Sigmoid colon (tissue), 7 donors: Measurements from ENCODE around the gene ZNF544. TPM values are rescaled to one million over a fixed set of nuclear protein-coding genes. Genes with fewer than 3 reads are reported as not detected.

Experiments used
- DNase-seq: peaks from one replicate; pipeline ENCODE4 v3.0.0-alpha.2; 2019
- H3K27ac ChIP-seq, 4 donors: fragments of 200-600 bp; sonication (generic); one replicate each; pipeline ENCODE4 v1.5.1; 2016 to 2019; ENCODE audit warnings: mild to moderate bottlenecking in 1 of 4
- H3K27me3 ChIP-seq, 3 donors: fragments of 200-600 bp; sonication (generic); one replicate each; pipeline ENCODE4 v1.5.1; 2019; ENCODE audit warnings: mild to moderate bottlenecking in 1 of 3
- H3K36me3 ChIP-seq, 4 donors: fragments of 200-600 bp; sonication (generic); one replicate each; pipeline ENCODE4 v1.5.1; 2016 to 2019
- H3K4me1 ChIP-seq, 4 donors: fragments of 200-600 bp; sonication (generic); one replicate each; pipeline ENCODE4 v1.5.1; 2017 to 2019
- H3K4me3 ChIP-seq, 4 donors: fragments of 200-600 bp; sonication (generic); one replicate each; pipeline ENCODE4 v1.5.1; 2017 to 2019; ENCODE audit warnings: mild to moderate bottlenecking in 2 of 4, moderate library complexity in 1 of 4
- H3K9me3 ChIP-seq, 4 donors: fragments of 200-600 bp in 3 of 4; sonication (generic) in 3 of 4; one replicate each; pipeline versions ENCODE4 v1.5.1 to v1.6.1; 2013 to 2019
- EP300 ChIP-seq, 4 donors: sonication (generic); formaldehyde crosslinking; IDR thresholded peaks; one replicate each; pipeline ENCODE4 v1.6.1; 2017; ENCODE audit warnings: antibody characterized with exemption in 4 of 4
- POLR2A ChIP-seq, 2 donors: fragments of 450-650 bp; IDR thresholded peaks; one replicate each; pipeline ENCODE4 v1.6.1; 2016; ENCODE audit warnings: antibody characterized with exemption in 2 of 2, mild to moderate bottlenecking in 2 of 2, moderate library complexity in 2 of 2
- POLR2AphosphoS5 ChIP-seq, 4 donors: sonication (generic); formaldehyde crosslinking; IDR thresholded peaks; one replicate each; pipeline ENCODE4 v1.6.1; 2017; ENCODE audit warnings: antibody characterized with exemption in 4 of 4
- WGBS, 2 donors: extraction: QIAGEN DNeasy Blood & Tissue Kit; methylation state at CpG; one replicate each; pipeline ENCODE4 v1.1.7; 2013; 5-methylcytosine and 5-hydroxymethylcytosine counted together
- intact Hi-C: fragments of 100-400 bp; cut with DNase I; formaldehyde crosslinking; loops from one replicate; pipeline ENCODE4 v1.15.1; 2023
- polyA plus RNA-seq, 3 donors: library from polyadenylated mRNA; stranded (reverse); fragments of 200-250 nt; gene quantifications; one replicate each; pipeline ENCODE4 v1.2.3, GENCODE V29; 2013
- total RNA-seq, 4 donors: library from RNA; depleted of rRNA; stranded (reverse); fragments of >200 nt; gene quantifications; one replicate each; pipeline ENCODE4 v1.1.0, GENCODE V29; 2016
- TF ChIP-seq, protein P1 (sequence below), 4 experiments: fragments of 450-650 bp in 3 of 4; fragments of 200-600 bp in 1 of 4; IDR thresholded peaks; one replicate each; pipeline ENCODE4 v1.5.1; 2016 to 2019; ENCODE audit warnings: antibody characterized with exemption in 4 of 4, mild to moderate bottlenecking in 3 of 4, moderate library complexity in 2 of 4
- donor health status: healthy with polysubstance abuse.
- donor health status: Bipolar disorder and iron deficiency.
- donor health status: healthy.

The ZNF544 gene
- total and polyA plus RNA-seq, 7 donors: 16.4 to 45.1 (median 28.6) TPM

- Histone ChIP-seq H3K4me3 (no peak overlapping the region), H3K27ac (no peak overlapping the region), H3K36me3 (peaks cover 21 to 100% (median 83%) of the 10 kb centered on the region in 4 donors), H3K4me1 (no peaks in the 10 kb centered on the region), H3K9me3 (peaks cover 95 to 97% (median 96%) of the 10 kb centered on the region in 4 donors), H3K27me3 (no peaks in the 10 kb centered on the region)
- TF ChIP-seq POLR2AphosphoS5 (IDR thresholded peaks at IDR 0.05): no peak
- intact Hi-C loops: no loop called here
- WGBS, 2 donors: 95 to 98% methylated on average over 3 of the region's 3 CpGs
- DNase-seq: no peak
Measured at GRCh38 chr19:58261600-58261967, 32.9 kb downstream of the ZNF544 start.

DNA sequence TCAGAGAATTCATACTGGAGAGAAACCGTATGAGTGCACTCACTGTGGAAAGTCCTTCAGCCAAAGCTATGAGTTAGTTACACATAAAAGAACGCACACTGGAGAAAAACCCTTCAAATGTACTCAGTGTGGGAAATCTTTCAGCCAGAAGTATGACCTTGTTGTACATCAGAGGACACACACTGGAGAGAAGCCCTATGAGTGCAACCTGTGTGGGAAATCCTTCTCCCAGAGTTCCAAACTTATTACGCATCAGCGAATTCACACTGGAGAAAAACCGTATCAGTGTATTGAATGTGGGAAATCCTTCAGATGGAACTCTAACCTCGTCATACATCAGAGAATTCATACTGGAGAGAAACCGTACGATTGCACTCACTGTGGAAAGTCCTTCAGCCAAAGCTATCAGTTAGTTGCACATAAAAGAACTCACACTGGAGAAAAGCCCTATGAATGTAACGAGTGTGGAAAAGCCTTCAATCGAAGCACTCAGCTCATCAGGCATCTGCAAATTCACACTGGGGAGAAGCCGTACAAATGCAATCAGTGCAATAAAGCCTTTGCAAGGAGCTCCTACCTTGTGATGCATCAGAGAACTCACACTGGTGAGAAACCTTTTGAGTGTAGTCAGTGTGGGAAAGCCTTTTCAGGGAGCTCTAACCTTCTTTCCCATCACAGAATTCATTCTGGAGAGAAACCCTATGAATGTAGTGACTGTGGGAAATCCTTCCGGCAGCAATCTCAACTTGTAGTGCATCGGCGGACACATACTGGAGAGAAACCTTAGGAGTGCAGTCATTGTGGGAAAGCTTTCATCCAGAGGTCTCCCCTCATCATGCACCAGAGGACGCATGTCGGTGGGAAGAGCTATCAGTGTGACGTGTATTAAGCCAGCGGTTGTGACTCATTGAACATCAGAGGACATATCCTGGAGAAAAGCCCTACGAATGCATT, 33.5 kb downstream of the ZNF544 start:
- no peak for DNase-seq
- Histone ChIP-seq H3K27ac (no peak overlapping the region), H3K9me3 (peaks cover 96 to 99% (median 97%) of the 10 kb centered on the region in 4 donors), H3K4me3 (no peak overlapping the region), H3K36me3 (peaks cover 21 to 100% (median 78%) of the 10 kb centered on the region in 4 donors), H3K27me3 (no peaks in the 10 kb centered on the region), H3K4me1 (no peaks in the 10 kb centered on the region)
- intact Hi-C loops: no loop called here
- TF ChIP-seq EP300 (IDR thresholded peaks at IDR 0.05): no peak
- TF ChIP-seq POLR2A (IDR thresholded peaks at IDR 0.05): no peak
- no peak for TF ChIP-seq POLR2AphosphoS5 (IDR thresholded peaks at IDR 0.05)
- TF ChIP-seq, protein P1, sequence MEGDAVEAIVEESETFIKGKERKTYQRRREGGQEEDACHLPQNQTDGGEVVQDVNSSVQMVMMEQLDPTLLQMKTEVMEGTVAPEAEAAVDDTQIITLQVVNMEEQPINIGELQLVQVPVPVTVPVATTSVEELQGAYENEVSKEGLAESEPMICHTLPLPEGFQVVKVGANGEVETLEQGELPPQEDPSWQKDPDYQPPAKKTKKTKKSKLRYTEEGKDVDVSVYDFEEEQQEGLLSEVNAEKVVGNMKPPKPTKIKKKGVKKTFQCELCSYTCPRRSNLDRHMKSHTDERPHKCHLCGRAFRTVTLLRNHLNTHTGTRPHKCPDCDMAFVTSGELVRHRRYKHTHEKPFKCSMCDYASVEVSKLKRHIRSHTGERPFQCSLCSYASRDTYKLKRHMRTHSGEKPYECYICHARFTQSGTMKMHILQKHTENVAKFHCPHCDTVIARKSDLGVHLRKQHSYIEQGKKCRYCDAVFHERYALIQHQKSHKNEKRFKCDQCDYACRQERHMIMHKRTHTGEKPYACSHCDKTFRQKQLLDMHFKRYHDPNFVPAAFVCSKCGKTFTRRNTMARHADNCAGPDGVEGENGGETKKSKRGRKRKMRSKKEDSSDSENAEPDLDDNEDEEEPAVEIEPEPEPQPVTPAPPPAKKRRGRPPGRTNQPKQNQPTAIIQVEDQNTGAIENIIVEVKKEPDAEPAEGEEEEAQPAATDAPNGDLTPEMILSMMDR (IDR thresholded peaks at IDR 0.05): no peak
- WGBS, 2 donors: 98% methylated on average over 19 of the region's 19 CpGs

DNA sequence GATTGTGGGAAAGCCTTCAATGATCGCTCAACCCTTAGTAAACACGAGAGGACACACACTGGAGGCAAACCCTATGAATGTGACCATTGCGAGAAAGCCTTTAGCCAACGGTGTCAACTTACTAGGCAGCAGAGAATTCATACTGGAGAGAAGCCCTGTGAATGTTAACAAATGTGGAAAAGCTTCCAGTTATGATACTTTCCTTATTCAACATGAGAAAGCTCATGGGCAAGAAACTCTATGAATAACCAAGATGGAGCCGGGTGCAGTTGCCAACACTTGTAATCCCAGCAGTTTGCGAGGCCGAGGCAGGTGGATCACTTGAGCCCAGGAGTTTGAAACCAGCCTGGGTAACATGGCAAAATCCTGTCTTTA, 34.2 kb downstream of the ZNF544 start:
- TF ChIP-seq POLR2A (IDR thresholded peaks at IDR 0.05) (no peak), EP300 (IDR thresholded peaks at IDR 0.05) (no peak), POLR2AphosphoS5 (IDR thresholded peaks at IDR 0.05) (no peak)
- TF ChIP-seq, protein P1 (IDR thresholded peaks at IDR 0.05): no peak
- no peak overlapping the region for H3K4me3 ChIP-seq
- peaks cover 93 to 97% (median 95%) of the 10 kb centered on the region in 4 donors for H3K9me3 ChIP-seq
- H3K4me1 ChIP-seq: no peaks in the 10 kb centered on the region
- no peak overlapping the region for H3K27ac ChIP-seq
- peaks cover 21 to 95% (median 72%) of the 10 kb centered on the region in 4 donors for H3K36me3 ChIP-seq
- WGBS, 2 donors: 97 to 98% methylated on average over 7 of the region's 7 CpGs
- DNase-seq: no peak
- H3K27me3 ChIP-seq: no peaks in the 10 kb centered on the region
- intact Hi-C loops: no loop called here

DNA sequence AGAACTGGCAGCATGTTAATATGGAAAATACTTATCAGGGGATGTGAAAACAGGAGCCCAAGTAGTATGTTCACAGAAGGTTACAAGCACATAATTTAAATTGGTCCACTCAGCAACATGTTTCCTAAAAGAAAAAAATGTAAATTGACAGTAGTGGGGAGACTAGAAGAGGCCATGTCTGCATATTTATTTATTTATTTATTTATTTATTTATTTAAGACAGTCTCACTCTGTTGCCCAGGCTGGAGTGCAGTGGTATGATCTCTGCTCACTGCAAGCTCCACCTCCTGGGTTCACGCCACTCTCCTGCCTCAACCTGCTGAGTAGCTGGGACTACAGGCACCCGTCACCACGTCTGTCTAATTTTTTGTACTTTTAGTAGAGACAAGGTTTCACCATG, 36.4 kb downstream of the ZNF544 start:
- 98% methylated on average over 3 of the region's 3 CpGs for WGBS, 2 donors
- H3K4me1 ChIP-seq: no peaks in the 10 kb centered on the region
- intact Hi-C loops: no loop called here
- DNase-seq: no peak
- peaks cover 85 to 93% (median 87%) of the 10 kb centered on the region in 4 donors for H3K9me3 ChIP-seq
- no peak overlapping the region for H3K27ac ChIP-seq
- H3K27me3 ChIP-seq: no peaks in the 10 kb centered on the region
- H3K36me3 ChIP-seq: peaks cover 4 to 85% (median 50%) of the 10 kb centered on the region in 4 donors
- no peak overlapping the region for H3K4me3 ChIP-seq
- TF ChIP-seq POLR2A (IDR thresholded peaks at IDR 0.05): no peak
- no peak for TF ChIP-seq POLR2AphosphoS5 (IDR thresholded peaks at IDR 0.05)
- TF ChIP-seq, protein P1 (IDR thresholded peaks at IDR 0.05): no peak
- no peak for TF ChIP-seq EP300 (IDR thresholded peaks at IDR 0.05)

DNA sequence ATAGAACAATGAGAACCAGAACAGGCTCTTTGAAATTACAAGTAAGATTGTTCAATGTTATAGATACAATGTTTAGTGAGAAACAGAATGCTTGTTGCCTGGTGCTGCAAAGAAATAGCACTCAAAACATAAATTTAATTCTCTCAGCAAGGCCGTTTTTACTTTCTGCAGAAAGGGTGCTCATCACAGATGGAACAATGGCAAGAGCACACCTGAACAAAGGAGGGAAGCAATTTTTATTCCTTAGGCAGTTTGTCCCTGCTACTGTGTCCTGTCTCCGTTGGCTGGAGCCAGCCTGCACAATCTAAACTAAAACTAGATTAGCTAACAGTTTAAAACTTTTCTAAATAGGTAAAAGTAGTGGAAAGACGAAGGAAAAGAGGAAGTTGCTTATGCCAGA, 39.6 kb downstream of the ZNF544 start:
- intact Hi-C loops: no loop called here
- TF ChIP-seq EP300 (IDR thresholded peaks at IDR 0.05): no peak
- TF ChIP-seq POLR2AphosphoS5 (IDR thresholded peaks at IDR 0.05): no peak
- TF ChIP-seq POLR2A (IDR thresholded peaks at IDR 0.05): no peak
- TF ChIP-seq, protein P1 (IDR thresholded peaks at IDR 0.05): no peak
- no peak overlapping the region for H3K27ac ChIP-seq
- H3K27me3 ChIP-seq: no peaks in the 10 kb centered on the region
- peaks cover 75 to 92% (median 81%) of the 10 kb centered on the region in 4 donors for H3K9me3 ChIP-seq
- no peak for DNase-seq
- H3K36me3 ChIP-seq: peaks cover 0 to 84% (median 31%) of the 10 kb centered on the region in 4 donors
- 95% methylated on average over 3 of the region's 3 CpGs for WGBS, 2 donors
- no peak overlapping the region for H3K4me3 ChIP-seq
- H3K4me1 ChIP-seq: no peaks in the 10 kb centered on the region
